OCI-LY1 (cell line): ENCODE results near the gene BMP8B.

Experiments
- EZH2 ChIP-seq: fragments of 200-600 bp; sonication (generic), shearing (Covaris generic); IDR thresholded peaks from 2 replicates; pipeline ENCODE4 v1.8.0; 2017; ENCODE audit warnings: borderline replicate concordance, mixed run types, mild to moderate bottlenecking, antibody characterized with exemption, low read length, moderate library complexity, mixed read lengths
- TF ChIP-seq, protein P1 (sequence below): fragments of 200-600 bp; sonication (generic), shearing (Covaris generic); IDR thresholded peaks from 2 replicates; pipeline ENCODE4 v1.5.1; 2017; ENCODE audit warnings: mild to moderate bottlenecking, antibody characterized with exemption, low read length, moderate library complexity, mixed read lengths

DNA sequence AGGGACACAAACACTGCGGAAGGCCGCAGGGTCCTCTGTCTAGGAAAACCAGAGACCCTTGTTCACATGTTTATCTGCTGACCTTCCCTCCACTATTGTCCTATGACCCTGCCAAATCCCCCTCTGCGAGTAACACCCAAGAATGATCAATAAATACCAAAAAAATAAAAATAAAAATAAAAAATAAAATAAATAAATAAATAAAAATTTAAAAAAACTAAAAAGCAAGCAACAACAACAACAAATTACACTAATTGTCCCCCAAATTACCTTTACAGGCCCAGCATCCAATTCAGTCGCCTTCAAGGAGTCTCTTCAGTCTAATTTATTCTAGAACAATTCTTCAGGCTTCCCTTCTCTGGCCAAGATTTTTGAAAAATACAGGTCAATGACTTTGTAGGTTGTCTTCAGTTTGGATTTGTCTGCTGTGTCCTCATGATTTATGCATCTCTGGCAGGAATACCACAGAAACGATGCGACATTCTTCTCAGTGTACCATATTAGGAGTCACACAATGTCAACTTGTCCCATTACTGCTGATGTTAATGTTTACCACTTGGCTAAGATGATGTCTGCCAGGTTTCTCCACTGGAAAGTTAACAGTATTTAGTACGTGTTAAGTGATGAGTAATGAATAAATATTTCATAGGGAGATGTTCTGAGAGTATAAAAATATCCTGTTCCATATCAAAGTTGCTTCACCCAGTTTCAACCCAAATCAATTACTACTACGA is 20.3 kb upstream of the BMP8B start:
- TF ChIP-seq, protein P1, sequence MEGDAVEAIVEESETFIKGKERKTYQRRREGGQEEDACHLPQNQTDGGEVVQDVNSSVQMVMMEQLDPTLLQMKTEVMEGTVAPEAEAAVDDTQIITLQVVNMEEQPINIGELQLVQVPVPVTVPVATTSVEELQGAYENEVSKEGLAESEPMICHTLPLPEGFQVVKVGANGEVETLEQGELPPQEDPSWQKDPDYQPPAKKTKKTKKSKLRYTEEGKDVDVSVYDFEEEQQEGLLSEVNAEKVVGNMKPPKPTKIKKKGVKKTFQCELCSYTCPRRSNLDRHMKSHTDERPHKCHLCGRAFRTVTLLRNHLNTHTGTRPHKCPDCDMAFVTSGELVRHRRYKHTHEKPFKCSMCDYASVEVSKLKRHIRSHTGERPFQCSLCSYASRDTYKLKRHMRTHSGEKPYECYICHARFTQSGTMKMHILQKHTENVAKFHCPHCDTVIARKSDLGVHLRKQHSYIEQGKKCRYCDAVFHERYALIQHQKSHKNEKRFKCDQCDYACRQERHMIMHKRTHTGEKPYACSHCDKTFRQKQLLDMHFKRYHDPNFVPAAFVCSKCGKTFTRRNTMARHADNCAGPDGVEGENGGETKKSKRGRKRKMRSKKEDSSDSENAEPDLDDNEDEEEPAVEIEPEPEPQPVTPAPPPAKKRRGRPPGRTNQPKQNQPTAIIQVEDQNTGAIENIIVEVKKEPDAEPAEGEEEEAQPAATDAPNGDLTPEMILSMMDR = no peak
- no peak for TF ChIP-seq EZH2
